T1000 (cell line): ENCODE results near the gene STK33.

Source experiments
- DNase-seq: peaks from one replicate; lab custom pipeline; 2025; ENCODE audit warnings: mixed read lengths; lab: John Stamatoyannopoulos, UW

The STK33 gene

GRCh38 chr11:8603696-8604077, 9.7 kb upstream of the STK33 start:
- no peak for DNase-seq

- no peak for DNase-seq
Observed at GRCh38 chr11:8601376-8602133, 7.5 kb upstream of the STK33 start.

DNA sequence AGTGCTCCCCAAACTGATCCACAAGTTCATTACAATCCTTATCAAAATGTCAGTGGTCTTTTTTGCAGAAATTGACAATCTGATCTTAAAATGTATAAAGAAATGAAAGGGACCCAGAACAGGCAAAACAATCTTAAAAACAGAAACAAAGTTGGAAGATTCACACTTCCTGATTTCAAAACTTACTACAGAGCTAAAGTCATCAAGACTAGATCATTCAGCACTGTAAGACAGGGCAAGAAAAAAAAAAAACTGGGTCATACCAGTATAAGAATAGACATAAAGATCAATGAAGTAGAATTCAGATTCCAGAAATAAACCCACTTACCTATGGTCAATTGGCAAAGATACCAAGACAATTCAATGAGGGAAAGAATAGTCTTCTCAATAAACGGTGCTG, 4.5 kb upstream of the STK33 start:
- DNase-seq, result no peak

GRCh38 chr11:8597182-8597581, 3.2 kb upstream of the STK33 start:
- DNase-seq, result no peak

- no peak for DNase-seq
Observed at GRCh38 chr11:8596504-8597046, 2.5 kb upstream of the STK33 start.

DNA sequence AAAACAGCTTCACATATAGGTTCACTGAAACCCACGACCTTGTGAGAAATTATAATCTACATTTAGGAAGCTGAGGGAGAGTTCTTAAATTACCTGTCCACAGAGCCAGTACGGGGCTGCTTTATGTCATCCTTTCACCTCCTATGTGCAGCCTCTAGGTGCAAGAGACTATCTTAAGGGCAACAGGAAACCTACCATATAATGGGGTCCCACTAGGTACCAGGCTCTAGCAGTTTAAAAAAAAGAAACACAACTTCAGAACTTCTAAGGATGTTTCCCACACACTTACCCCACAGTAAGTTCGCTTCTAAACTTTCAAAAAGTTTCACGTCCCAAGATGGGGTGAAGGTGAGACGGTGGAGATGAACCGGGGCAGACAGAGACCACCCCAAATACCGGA, 573 bp downstream of the STK33 start:
- no peak for DNase-seq

DNA sequence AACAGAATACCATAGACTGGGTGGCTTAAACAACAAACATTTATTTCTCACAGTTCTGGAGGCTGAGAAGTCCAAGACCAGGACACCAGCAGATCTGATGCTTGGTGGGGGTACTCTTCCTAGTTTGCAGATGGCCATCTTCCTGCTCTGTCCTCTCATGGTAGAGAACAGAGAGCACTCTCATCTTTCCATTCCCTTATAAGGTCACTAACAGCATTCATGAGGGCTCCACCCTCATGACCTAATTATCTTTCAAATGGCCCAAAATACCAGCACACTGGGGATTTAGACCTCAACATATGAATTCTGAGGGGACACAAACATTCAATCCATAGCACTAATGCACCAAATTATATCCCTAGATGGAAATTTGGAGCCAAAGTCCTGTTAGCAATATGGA, 6.1 kb downstream of the STK33 start:
- DNase-seq, result no peak

- DNase-seq, result no peak
Observed at GRCh38 chr11:8586805-8587204, 7.2 kb downstream of the STK33 start.

- DNase-seq, result no peak
Observed at GRCh38 chr11:8586184-8586583, 7.8 kb downstream of the STK33 start.

DNA sequence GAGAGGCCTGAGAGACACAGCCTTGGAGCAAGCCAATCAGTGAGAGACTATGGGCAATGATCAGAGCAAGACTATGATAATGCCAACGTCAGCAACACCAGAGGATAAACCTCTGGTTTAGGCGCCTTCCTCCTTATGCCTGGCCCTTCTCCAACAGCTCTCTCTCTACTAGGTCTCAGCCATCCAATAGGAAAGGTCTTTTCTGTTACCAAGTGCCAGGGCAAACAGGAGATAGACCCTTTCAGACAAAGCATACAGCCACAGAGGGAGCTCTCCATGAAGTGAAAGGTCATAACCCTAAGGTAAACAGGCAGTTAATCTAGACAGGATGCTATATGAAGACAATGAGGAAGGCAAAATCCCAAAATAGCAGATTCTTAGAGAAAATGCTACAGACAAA, 9.5 kb downstream of the STK33 start:
- no peak for DNase-seq

GRCh38 chr11:8584082-8584481, 9.9 kb downstream of the STK33 start:
- no peak for DNase-seq

DNA sequence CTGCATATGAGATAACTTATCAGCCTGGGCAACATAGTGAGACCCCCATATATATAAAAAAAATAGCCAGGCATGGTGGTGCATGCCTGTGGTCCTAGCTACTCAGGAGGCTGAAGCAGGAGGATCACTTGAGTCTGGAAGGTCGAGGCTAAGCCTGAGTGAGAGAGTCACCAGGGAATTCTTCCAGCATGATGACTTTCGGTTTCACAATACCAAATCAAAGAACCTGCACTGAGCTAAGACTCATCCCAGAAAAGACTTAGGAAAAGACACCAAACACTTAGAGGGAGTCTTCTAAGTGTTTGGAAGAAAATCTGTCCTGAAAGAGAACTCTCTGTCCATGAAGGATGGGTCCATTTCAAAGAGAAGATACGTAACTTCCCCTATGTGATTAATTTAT, 12.7 kb downstream of the STK33 start:
- no peak for DNase-seq

DNA sequence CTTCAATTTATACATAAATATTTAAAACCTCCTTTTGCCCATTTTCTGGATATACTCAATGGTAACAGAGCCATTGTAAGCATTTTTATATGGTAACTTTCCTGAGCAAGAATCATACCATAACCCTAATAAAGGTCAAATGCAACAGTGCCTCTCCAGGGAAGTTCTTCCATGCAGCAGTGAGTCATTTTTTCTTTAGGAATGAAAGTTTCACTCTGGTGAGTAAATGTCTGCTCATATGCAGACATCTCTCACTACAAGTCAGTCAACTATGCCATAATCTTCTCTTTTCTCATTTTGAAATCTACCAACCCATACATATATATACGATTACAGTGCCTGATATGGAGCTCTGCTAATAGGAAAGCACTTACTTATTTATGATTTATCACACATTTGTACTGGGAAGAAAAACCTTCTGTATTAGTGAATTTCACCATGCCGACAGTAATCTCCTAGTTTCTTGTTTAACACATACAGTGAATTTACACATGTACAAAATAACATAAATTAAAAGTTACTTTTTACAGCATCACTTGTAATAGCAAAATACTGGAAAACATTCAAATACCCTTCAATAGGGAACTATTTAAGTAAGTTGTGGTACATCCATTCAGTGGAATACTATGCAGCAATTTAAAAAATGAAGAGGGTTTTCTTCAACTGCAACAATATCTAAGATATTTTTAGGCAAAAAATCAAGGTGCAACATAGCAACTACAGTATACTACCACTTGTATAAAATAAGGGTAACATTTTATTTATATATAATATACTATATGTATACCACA, 16.0 kb downstream of the STK33 start:
- DNase-seq, result no peak

- no peak for DNase-seq
Observed at GRCh38 chr11:8574798-8575197, 19.2 kb downstream of the STK33 start.

DNA sequence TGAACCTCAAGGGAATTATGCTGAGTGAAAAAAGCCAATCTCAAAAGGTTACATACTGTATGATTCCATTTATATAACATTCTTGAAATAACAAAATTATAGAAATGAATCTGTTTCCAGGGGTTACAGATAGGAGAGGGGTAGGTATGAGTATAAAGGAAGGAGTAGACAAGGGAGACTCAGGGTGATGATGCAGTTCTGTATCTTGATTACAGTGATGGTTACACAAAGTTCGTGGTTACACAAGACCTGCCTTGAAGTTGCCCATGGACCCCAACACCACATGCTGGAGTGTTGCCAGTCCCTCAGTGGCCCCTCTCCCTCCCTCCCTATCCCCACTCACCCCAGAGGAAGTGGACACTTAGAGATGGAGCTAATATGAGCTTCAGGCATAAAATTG, 20.3 kb downstream of the STK33 start:
- no peak for DNase-seq

DNA sequence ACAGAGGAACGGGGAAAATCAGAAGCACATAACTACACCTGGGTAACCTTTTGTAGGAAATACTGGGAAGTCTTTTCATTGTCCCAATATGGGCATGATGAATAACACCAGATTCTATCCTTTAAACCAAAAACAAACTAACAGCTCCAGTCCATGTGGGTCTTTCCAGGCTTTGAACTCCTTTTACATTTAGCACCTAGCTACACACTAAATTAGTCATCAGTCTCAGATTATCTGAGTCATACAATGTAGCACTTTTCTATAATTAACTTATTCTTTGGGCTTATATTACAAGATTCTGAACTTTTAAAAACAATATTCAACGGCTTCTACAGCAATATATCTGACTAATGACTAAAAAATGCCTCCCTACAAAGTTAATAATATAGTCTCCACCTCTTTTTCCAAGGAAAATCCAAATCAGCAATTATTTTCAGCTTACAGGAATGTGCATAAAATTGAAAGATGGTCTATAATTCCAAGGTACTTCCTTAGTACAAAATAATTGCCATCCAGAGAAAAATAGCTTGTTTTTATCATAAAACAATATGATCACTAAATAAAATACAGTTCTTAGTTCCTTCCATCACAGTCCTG, 26.3 kb downstream of the STK33 start:
- no peak for DNase-seq

GRCh38 chr11:8566613-8567210, 27.3 kb downstream of the STK33 start:
- no peak for DNase-seq

DNA sequence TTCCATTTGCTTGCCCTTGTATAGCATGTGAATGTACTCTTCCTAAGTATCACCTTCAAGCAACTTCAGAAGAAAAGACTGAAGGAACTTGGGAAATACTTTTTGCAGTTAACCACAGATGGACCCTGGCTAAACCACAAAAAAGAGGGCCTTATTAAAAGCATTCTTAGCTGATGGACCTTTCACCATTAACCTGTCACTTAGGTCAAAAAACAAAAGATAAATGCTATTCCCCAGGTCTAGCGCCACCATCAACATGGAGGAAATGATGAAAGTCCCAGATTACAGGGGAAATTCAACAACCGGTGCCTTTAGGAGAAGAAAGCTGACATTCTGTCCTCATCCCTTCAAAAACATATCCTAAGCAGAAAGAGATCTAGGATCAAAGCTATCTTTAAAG, 29.5 kb downstream of the STK33 start:
- DNase-seq, result no peak

DNA sequence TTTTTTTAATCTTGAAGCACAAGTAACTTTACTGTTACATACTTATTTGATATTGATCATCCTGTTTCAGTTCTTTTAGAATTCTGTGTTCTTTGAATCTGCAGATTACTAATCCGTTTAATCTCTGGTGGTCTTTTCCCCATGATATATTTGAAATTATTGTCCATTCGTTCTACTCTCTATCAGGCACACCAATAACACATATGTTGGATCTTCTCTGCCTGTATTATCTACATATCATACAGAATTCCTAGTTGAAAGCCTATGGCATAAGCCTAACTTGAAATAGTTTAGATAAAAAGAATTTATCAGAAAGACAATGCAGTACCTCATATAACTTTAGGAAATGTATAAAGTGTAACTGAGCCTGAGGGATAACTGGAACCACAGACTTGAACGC, 32.6 kb downstream of the STK33 start:
- DNase-seq, result no peak

- no peak for DNase-seq
Observed at GRCh38 chr11:8558436-8558835, 35.6 kb downstream of the STK33 start.

GRCh38 chr11:8545698-8546366, 48.2 kb downstream of the STK33 start:
- no peak for DNase-seq

- DNase-seq, result no peak
Observed at GRCh38 chr11:8544807-8545206, 49.2 kb downstream of the STK33 start.
